Neural progenitor cell (in vitro differentiated cells): Measurements from ENCODE around the gene SNRPF.

ENCODE experiments used
- EZH2 ChIP-seq: fragments of 200-600 bp; sonication (generic); IDR thresholded peaks from 2 replicates; pipeline ENCODE4 v1.6.1; 2017; ENCODE audit warnings: antibody characterized with exemption, mild to moderate bottlenecking, moderate library complexity
- EZH2phosphoT487 ChIP-seq: fragments of 200-600 bp; sonication (generic); IDR thresholded peaks from 2 replicates; pipeline ENCODE4 v1.6.1; 2017; ENCODE audit warnings: antibody characterized with exemption
- TF ChIP-seq, protein P1 (sequence below): fragments of 200-600 bp; sonication (generic); IDR thresholded peaks from 2 replicates; pipeline ENCODE4 v1.5.1; 2017; ENCODE audit warnings: antibody characterized with exemption, mild to moderate bottlenecking

DNA sequence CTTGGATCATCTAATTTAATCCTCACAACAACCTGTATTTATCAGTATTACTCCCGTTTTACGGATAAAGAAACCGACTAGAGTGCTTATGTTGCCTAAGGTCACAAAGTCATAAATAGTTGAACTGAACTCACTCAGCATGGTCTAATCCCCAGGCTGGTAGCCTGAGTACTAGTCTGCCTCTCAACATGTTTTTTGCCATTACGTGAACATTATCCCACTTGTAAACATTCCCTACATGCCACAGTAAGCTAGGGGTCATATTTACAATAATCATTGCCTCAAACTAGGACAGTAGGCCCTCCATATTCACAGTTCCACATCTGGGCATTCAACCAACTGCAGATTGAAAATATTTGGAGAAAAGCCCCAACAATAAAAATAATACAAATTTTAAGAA, 12.1 kb downstream of the SNRPF start:
- TF ChIP-seq EZH2 (no peak), EZH2phosphoT487 (no peak)
- TF ChIP-seq, protein P1, sequence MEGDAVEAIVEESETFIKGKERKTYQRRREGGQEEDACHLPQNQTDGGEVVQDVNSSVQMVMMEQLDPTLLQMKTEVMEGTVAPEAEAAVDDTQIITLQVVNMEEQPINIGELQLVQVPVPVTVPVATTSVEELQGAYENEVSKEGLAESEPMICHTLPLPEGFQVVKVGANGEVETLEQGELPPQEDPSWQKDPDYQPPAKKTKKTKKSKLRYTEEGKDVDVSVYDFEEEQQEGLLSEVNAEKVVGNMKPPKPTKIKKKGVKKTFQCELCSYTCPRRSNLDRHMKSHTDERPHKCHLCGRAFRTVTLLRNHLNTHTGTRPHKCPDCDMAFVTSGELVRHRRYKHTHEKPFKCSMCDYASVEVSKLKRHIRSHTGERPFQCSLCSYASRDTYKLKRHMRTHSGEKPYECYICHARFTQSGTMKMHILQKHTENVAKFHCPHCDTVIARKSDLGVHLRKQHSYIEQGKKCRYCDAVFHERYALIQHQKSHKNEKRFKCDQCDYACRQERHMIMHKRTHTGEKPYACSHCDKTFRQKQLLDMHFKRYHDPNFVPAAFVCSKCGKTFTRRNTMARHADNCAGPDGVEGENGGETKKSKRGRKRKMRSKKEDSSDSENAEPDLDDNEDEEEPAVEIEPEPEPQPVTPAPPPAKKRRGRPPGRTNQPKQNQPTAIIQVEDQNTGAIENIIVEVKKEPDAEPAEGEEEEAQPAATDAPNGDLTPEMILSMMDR: no peak
